Neuronal stem cell (in vitro differentiated cells): Measurements from ENCODE around the gene HOXA5.

Source experiments
- DNase-seq: peaks from one replicate; pipeline ENCODE4 v3.0.0-alpha.2; 2013; ENCODE audit warnings: low spot score
- H2AFZ ChIP-seq: one replicate; pipeline ENCODE4 v1.6.1; 2013; ENCODE audit warnings: mild to moderate bottlenecking, low read length, inconsistent platforms
- H2AK5ac ChIP-seq: 2 replicates; pipeline ENCODE4 v1.6.1; 2013; ENCODE audit warnings: low read depth, mild to moderate bottlenecking, inconsistent platforms, low read length, moderate library complexity, mixed read lengths
- H2BK120ac ChIP-seq: 2 replicates; pipeline ENCODE4 v1.6.1; 2013; ENCODE audit warnings: low read depth, mild to moderate bottlenecking, inconsistent platforms, low read length, moderate library complexity, mixed read lengths
- H2BK12ac ChIP-seq: one replicate; pipeline ENCODE4 v1.6.1; 2013; ENCODE audit warnings: low read length, inconsistent platforms
- H2BK15ac ChIP-seq: 2 replicates; pipeline ENCODE4 v1.6.1; 2013; ENCODE audit warnings: mild to moderate bottlenecking, low read length, inconsistent platforms, mixed read lengths
- H2BK5ac ChIP-seq: one replicate; pipeline ENCODE4 v1.6.1; 2013; ENCODE audit warnings: inconsistent platforms, mild to moderate bottlenecking, low read length, moderate library complexity
- H3K14ac ChIP-seq: one replicate; pipeline ENCODE4 v1.6.1; 2013; ENCODE audit warnings: low read length, inconsistent platforms
- H3K18ac ChIP-seq: 2 replicates; pipeline ENCODE4 v1.6.1; 2013; ENCODE audit warnings: low read length, inconsistent platforms
- H3K23ac ChIP-seq: 2 replicates; pipeline ENCODE4 v1.6.1; 2013; ENCODE audit warnings: low read depth, mild to moderate bottlenecking, mixed read lengths, low read length, inconsistent platforms; ENCODE audit not compliant: poor library complexity
- H3K27ac ChIP-seq: replicated peaks from 3 replicates; pipeline ENCODE4 v1.5.1; 2013; ENCODE audit warnings: low read length, inconsistent platforms
- H3K27me3 ChIP-seq, 3 experiments: 2 replicates each; pipeline ENCODE4 v1.6.1; 2013; ENCODE audit warnings: low read length in 3 of 3, mild to moderate bottlenecking in 2 of 3, inconsistent platforms in 1 of 3, low read depth in 1 of 3, mixed read lengths in 1 of 3, moderate library complexity in 1 of 3; ENCODE audit not compliant: control insufficient read depth in 3 of 3, insufficient read depth in 3 of 3
- H3K36me3 ChIP-seq, 2 donors: replicated peaks in 1 of 2; 2 replicates each; pipeline ENCODE4 v1.6.1; 2013; ENCODE audit warnings: low read length in 2 of 2; ENCODE audit not compliant: control insufficient read depth in 2 of 2, insufficient read depth in 2 of 2
- H3K4ac ChIP-seq: 2 replicates; pipeline ENCODE4 v1.6.1; 2013; ENCODE audit warnings: inconsistent platforms, mild to moderate bottlenecking, low read length, moderate library complexity
- H3K4me1 ChIP-seq, 2 donors: 1 replicate in 1 of 2; 2 replicates in 1 of 2; pipeline ENCODE4 v1.6.1; 2013; ENCODE audit warnings: low read length in 2 of 2, low read depth in 1 of 2; ENCODE audit not compliant: control insufficient read depth in 2 of 2, insufficient read depth in 1 of 2
- H3K4me2 ChIP-seq: one replicate; pipeline ENCODE4 v1.6.1; 2013; ENCODE audit warnings: mild to moderate bottlenecking, low read length, inconsistent platforms; ENCODE audit not compliant: insufficient read depth, poor library complexity, severe bottlenecking
- H3K4me3 ChIP-seq, 2 donors: 2 replicates each; pipeline ENCODE4 v1.5.1; 2013; ENCODE audit warnings: low read length in 2 of 2, mild to moderate bottlenecking in 2 of 2, inconsistent platforms in 1 of 2, moderate library complexity in 1 of 2
- H3K79me1 ChIP-seq: one replicate; pipeline ENCODE4 v1.6.1; 2013; ENCODE audit warnings: low read depth, mild to moderate bottlenecking, inconsistent platforms, low read length, moderate library complexity
- H3K9ac ChIP-seq: one replicate; pipeline ENCODE4 v1.6.1; 2013; ENCODE audit warnings: mild to moderate bottlenecking, low read depth, low read length, inconsistent platforms; ENCODE audit not compliant: poor library complexity
- H3K9me3 ChIP-seq, 2 donors: replicated peaks in 1 of 2; 2 replicates each; pipeline versions ENCODE3 to v1.6.1; 2013; ENCODE audit warnings: low read length in 2 of 2, mild to moderate bottlenecking in 2 of 2, inconsistent platforms in 1 of 2, low read depth in 1 of 2, mixed read lengths in 1 of 2, moderate library complexity in 1 of 2; ENCODE audit not compliant: control insufficient read depth in 2 of 2, insufficient read depth in 1 of 2
- H4K8ac ChIP-seq: one replicate; pipeline ENCODE4 v1.6.1; 2013; ENCODE audit warnings: low read depth, mild to moderate bottlenecking, inconsistent platforms, low read length, moderate library complexity
- H4K91ac ChIP-seq: one replicate; pipeline ENCODE4 v1.6.1; 2013; ENCODE audit warnings: low read length, low read depth, mild to moderate bottlenecking, inconsistent platforms; ENCODE audit not compliant: poor library complexity
- WGBS, 2 donors: extraction: QIAGEN DNeasy Blood & Tissue Kit; methylation state at CpG; one replicate each; pipeline ENCODE4 v1.1.7; 2013; ENCODE audit warnings: missing lambda C conversion rate in 2 of 2, mixed read lengths in 1 of 2; ENCODE audit not compliant: insufficient read length in 2 of 2, insufficient replicate concordance in 1 of 2; ENCODE audit errors: extremely low coverage in 2 of 2; 5-methylcytosine and 5-hydroxymethylcytosine counted together

HOXA5 gene

DNA sequence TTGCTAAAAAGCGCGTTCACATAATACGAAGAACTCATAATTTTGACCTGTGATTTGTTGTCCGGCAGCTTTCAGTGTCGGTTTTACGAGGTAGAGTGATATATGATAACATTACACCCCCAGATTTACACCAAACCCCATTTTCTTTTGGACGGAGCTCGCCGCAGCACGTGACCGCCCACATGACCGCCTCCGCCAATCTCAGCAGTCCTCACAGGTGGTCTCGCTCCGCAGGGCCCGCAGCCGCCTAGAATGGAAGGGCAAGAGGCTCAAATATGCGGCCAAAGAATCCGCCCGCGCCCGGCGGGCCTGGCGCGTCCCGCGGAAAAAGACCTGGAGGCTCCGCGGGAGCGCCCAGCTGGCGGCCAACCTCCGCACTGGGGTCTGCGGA is 13.0 kb upstream of the HOXA5 start, which contains the start of gene HOXA7:
TSS of gene HOXA7 (minus strand) at position 168 of the 391 bp plus-strand sequence. CDS start at position 38, 130 bp downstream.
- Histone ChIP-seq H3K4me3 (peak within 1 kb of the TSS in 1 of 2 donors; percentile 26), H3K27ac (no peak within 1 kb of the TSS), H3K27me3 (peaks cover 81 to 99% (median 94%) of the 10 kb centered on the region in 3 experiments), H3K79me1 (no peaks in the 10 kb centered on the region), H3K36me3 (no peaks in the 10 kb centered on the region), H3K9me3 (peaks cover 25 to 40% of the 10 kb centered on the region in 2 donors), H3K23ac (no peak within 1 kb of the TSS), H2BK5ac (no peak within 1 kb of the TSS), H2BK15ac (no peak within 1 kb of the TSS), H3K14ac (no peak within 1 kb of the TSS), H2AFZ (peak within 1 kb of the TSS; percentile 79), H4K8ac (no peak within 1 kb of the TSS), H3K4ac (no peak within 1 kb of the TSS), H2BK12ac (no peak within 1 kb of the TSS), H2AK5ac (no peak within 1 kb of the TSS), H3K9ac (no peak within 1 kb of the TSS), H3K4me1 (no peaks in the 10 kb centered on the region), H3K18ac (no peak within 1 kb of the TSS), H3K4me2 (peak within 1 kb of the TSS; percentile 23), H2BK120ac (no peak within 1 kb of the TSS), H4K91ac (no peak within 1 kb of the TSS)
- no peak for DNase-seq
- no CpG with 5 or more reads among the region's 33 CpGs for WGBS, 2 donors

- Histone ChIP-seq H3K79me1 (no peaks in the 10 kb centered on the region), H3K27ac (no peak overlapping the region), H4K91ac (no peak overlapping the region), H3K4me3 (peak overlapping the region in 1 of 2 donors; percentile 26), H3K27me3 (peaks cover 86 to 99% (median 96%) of the 10 kb centered on the region in 3 experiments), H3K23ac (no peak overlapping the region), H2BK120ac (no peak overlapping the region), H2BK12ac (no peak overlapping the region), H3K18ac (no peak overlapping the region), H3K9ac (no peak overlapping the region), H3K9me3 (peaks cover 25 to 44% of the 10 kb centered on the region in 2 donors), H2BK15ac (no peak overlapping the region), H2BK5ac (no peak overlapping the region), H3K4me2 (peak overlapping the region; percentile 23), H3K36me3 (no peaks in the 10 kb centered on the region), H2AK5ac (no peak overlapping the region), H3K4me1 (no peaks in the 10 kb centered on the region), H2AFZ (peak overlapping the region; percentile 79), H3K14ac (no peak overlapping the region), H3K4ac (no peak overlapping the region), H4K8ac (no peak overlapping the region)
- DNase-seq, result no peak
- no CpG with 5 or more reads among the region's 63 CpGs for WGBS, 2 donors
Measured at GRCh38 chr7:27155816-27156507, 12.5 kb upstream of the HOXA5 start.

- Histone ChIP-seq H3K4me1 (no peaks in the 10 kb centered on the region), H3K9ac (no peak overlapping the region), H3K4me2 (no peak overlapping the region), H2BK15ac (no peak overlapping the region), H2BK5ac (no peak overlapping the region), H4K8ac (no peak overlapping the region), H3K27me3 (peaks cover 88 to 100% (median 98%) of the 10 kb centered on the region in 3 experiments), H2BK120ac (no peak overlapping the region), H2BK12ac (no peak overlapping the region), H3K79me1 (no peaks in the 10 kb centered on the region), H2AK5ac (no peak overlapping the region), H3K14ac (no peak overlapping the region), H3K27ac (no peak overlapping the region), H2AFZ (peak overlapping the region; percentile 68), H3K36me3 (no peaks in the 10 kb centered on the region), H3K18ac (no peak overlapping the region), H3K4ac (no peak overlapping the region), H3K23ac (no peak overlapping the region), H3K4me3 (no peak overlapping the region), H3K9me3 (peaks cover 24 to 46% of the 10 kb centered on the region in 2 donors), H4K91ac (no peak overlapping the region)
- WGBS, 2 donors, result no CpG with 5 or more reads among the region's 48 CpGs
- DNase-seq, result no peak
Measured at GRCh38 chr7:27154901-27155815, 11.7 kb upstream of the HOXA5 start.

DNA sequence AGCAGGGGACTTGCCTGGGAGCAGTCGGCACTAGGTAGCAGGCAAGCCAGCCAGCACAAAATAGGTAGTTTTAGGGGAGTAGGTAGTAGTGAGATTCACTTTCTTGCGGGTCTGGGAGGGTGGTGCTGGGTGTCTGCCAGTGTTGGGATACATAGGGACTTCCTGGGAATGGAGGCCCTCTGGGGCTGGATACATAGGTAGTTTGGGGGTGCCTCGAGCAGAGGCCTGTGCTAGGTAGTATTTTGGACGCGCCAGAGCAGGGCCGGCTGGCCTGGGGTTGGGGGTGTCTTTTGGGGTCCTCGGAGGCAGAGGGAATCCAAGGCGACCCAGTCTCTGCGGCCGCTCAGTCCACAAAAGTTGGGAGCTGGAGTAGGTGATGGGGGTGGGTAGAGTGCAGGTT is 10.9 kb upstream of the HOXA5 start:
- H3K4ac ChIP-seq, result no peak overlapping the region

More for the DNA sequence above, 10.9 kb upstream of the HOXA5 start:
- H2AFZ ChIP-seq, result no peak overlapping the region
- H2AK5ac ChIP-seq, result no peak overlapping the region
- no peak overlapping the region for H2BK5ac ChIP-seq
- H2BK120ac ChIP-seq, result no peak overlapping the region
- no peaks in the 10 kb centered on the region for H3K36me3 ChIP-seq
- peaks cover 17 to 42% of the 10 kb centered on the region in 2 donors for H3K9me3 ChIP-seq
- no peak overlapping the region for H3K4me3 ChIP-seq
- no peaks in the 10 kb centered on the region for H3K79me1 ChIP-seq
- no peak overlapping the region for H3K18ac ChIP-seq
- no peak overlapping the region for H2BK15ac ChIP-seq
- no peak for DNase-seq
- H3K4me1 ChIP-seq, result no peaks in the 10 kb centered on the region
- H4K91ac ChIP-seq, result no peak overlapping the region
- H3K4me2 ChIP-seq, result no peak overlapping the region
- peaks cover 86 to 99% (median 98%) of the 10 kb centered on the region in 3 experiments for H3K27me3 ChIP-seq
- H3K23ac ChIP-seq, result no peak overlapping the region
- no CpG with 5 or more reads among the region's 10 CpGs for WGBS, 2 donors
- H2BK12ac ChIP-seq, result no peak overlapping the region
- no peak overlapping the region for H3K27ac ChIP-seq
- no peak overlapping the region for H3K9ac ChIP-seq
- H4K8ac ChIP-seq, result no peak overlapping the region
- no peak overlapping the region for H3K14ac ChIP-seq
